ENCODE measurements around the gene IGF1R.

Gene IGF1R

GRCh38 chr15:98909968-98910885 is 261.9 kb downstream of the IGF1R start:
- no peak for DNase-seq (ENCODE audit: low spot score)

GRCh38 chr15:98914626-98915025 is 266.3 kb downstream of the IGF1R start:
- no peak for DNase-seq (ENCODE audit: low spot score)

DNA sequence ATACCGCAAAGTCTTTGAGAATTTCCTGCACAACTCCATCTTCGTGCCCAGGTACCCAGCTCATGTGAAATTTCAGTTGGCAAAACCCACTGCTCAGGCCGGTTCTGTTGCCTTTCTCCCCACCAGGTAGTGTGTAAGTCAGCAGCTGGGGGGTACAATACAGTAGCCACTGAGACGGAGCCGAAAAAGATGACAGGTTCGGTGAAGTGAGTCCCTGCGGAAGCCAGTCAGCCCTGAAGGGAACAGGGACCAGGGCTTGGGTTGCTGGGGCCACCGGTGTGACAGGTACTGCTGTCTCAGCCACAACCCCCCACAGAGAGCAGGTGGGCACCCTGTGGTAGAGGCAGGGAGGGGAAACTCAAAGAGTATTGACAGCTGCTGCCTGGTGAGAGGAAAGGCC is 268.5 kb downstream of the IGF1R start:
- no peak for DNase-seq (ENCODE audit: low spot score)

GRCh38 chr15:98917417-98917816 is 269.1 kb downstream of the IGF1R start:
- DNase-seq (ENCODE audit: low spot score) = no peak

DNA sequence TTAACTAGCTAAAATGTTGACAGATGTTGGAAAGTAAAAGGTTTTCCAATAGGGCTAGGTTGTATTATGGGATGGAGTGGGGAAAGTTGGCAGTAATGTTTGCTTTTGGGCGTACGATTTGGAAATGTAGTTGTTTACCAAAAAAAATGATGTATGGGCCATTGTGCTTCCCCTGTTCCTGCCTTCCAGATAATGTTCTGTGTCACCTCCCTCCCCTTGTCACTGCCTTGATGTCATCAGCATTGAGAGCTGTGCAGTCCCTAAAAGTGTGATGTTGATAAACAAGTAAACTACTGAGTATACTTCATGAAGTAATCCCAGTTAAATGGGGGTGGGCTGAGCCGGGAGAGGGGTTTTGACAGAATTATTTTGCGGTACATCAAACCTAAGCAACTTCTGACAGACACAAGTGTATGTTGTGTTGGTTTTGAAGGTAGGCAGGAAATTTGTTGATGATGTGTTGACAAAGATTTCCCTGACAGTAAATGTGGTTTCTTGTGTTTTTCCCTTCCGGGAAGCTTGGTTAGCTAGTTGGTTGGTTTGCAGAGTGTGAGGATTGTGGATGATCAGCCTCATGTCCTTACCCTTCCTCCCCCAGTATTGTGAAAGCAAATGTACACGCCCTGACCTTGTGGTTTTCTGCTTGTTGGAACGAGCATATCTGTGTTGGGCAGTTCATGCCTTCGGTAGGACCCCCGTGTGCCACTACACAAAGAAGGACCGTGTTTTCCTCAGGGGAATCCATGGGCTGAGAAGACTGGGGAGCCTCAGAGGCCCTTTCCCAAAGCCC is 271.9 kb downstream of the IGF1R start:
- no peak for DNase-seq (ENCODE audit: low spot score)

DNA sequence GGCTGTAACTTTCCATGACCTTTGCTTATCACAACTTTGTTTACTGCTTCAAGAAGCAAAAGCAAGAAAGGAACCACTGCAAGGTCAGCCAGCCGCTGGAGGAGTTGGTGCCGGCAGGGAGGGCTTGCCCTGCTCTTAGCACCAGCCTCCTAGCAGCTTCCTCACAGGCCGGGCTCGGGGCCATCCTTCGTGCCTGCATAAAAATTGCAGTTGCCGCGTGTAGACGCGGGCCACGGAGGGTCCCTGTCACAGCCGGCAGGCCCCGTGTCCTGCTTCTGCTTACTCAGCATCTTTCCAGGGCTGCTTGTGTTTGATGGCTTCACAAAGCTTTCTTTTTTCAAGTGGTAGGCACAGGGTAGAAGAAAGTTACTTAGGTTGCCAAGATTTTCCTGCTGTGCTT is 274.8 kb downstream of the IGF1R start:
- no peak for DNase-seq (ENCODE audit: low spot score)

DNA sequence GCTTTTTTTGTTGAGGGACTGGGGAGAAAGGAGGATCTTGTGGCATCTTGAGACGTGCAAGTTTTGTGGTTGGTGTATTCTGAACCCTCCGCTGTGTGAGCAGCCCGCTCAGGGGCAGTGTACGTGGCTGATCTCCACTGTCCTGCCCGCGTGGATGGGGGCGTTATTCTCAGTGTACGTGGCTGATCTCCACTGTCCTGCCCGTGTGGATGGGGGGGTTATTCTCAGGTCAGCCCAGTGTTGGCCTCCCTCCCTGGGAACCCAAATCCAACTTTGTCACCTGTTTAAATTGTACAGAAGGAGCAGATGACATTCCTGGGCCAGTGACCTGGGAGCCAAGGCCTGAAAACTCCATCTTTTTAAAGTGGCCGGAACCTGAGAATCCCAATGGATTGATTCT is 275.2 kb downstream of the IGF1R start:
- no peak for DNase-seq (ENCODE audit: low spot score)

DNA sequence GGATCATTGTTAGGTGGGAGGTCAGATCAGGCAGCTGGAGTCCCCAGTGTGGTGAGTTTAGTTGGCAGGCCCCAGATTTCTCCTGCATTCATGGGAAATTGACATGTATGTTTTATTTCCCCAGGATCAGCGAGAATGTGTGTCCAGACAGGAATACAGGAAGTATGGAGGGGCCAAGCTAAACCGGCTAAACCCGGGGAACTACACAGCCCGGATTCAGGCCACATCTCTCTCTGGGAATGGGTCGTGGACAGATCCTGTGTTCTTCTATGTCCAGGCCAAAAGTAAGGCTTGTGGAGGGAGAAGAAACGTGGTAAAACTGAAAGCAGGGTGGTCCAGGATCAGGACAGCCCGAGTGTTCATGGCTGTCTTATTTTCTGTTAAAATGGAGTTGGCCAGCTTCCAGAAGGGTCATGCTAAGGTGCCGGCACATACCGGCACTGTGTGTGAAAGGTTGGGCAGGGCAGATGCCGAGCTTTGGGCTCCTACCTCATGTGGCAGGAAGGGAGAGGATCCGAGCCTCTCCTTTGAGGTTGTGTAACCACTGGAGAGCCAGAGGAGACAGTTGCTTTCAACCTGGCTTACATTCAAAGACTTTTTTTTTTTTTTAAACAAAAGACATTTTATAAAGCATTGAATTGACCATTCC is 276.2 kb downstream of the IGF1R start:
- no peak for DNase-seq (ENCODE audit: low spot score)

DNA sequence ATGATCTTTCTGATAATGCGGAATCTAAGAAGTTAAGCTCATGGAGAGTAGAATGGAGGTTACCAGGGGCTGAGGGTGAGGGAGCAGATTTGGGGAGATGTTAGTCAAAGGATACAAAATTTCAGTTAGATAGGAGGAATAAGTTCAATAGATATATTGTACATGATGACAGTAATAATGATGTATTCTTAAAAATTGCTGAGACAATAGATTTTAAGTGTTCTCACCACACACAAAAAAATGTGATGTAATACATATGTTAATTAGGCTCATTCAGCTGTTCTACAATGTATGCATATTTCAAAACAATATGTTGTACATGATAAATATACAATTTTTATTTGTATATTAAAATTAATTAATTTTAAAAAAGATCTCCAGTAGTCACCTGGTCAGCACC is 277.9 kb downstream of the IGF1R start:
- no peak for DNase-seq (ENCODE audit: low spot score)

- no peak for DNase-seq (ENCODE audit: low spot score)
Measured at GRCh38 chr15:98927022-98927421, 278.7 kb downstream of the IGF1R start.

- no peak for DNase-seq (ENCODE audit: low spot score)
Measured at GRCh38 chr15:98927996-98928395, 279.7 kb downstream of the IGF1R start.

DNA sequence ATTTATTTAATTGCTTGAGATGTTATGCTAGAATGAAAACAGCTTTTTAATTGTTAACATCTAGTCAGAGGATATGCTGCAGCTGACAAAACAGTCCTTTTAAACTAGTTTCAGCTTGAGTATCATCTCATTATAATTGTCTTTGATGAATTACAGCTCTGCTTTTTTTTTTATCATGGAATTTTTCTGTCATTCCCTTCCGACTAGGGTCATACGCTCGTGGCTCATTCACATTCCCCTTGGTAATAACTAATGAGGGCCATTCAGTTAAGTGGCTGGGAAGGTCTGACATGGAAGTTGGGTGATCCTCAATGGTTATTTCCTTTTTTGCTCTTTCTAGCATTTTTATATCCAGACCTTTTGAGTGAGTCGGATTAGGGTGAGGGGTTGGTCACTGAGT is 282.2 kb downstream of the IGF1R start:
- no peak for DNase-seq (ENCODE audit: low spot score)

GRCh38 chr15:98931004-98931403 is 282.7 kb downstream of the IGF1R start:
- DNase-seq (ENCODE audit: low spot score) = no peak

DNA sequence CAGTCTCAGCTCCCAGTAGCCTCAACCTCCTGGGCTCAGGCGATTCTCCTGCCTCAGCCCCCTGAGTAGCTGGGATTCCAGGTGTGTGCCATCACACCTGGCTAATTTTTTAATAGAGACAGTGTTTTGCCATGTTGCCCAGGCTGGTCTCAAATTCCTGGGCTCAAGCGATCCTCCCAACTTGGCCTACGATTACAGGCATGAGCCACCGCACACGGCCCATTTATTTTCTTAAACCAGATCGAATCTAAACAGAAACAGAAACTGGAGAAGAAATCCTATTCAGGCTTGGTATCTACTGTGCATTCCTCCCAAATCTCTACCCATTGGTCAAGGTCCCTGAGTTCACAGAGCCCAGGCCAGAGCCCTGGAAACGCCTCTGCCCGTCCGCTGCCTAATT is 285.1 kb downstream of the IGF1R start:
- DNase-seq (ENCODE audit: low spot score) = no peak

- DNase-seq (ENCODE audit: low spot score) = no peak
Measured at GRCh38 chr15:98935736-98936135, 287.4 kb downstream of the IGF1R start.

GRCh38 chr15:98937413-98938104 is 289.2 kb downstream of the IGF1R start:
- DNase-seq (ENCODE audit: low spot score) = no peak

- DNase-seq (ENCODE audit: low spot score) = no peak
Measured at GRCh38 chr15:98938105-98938417, 289.7 kb downstream of the IGF1R start.

DNA sequence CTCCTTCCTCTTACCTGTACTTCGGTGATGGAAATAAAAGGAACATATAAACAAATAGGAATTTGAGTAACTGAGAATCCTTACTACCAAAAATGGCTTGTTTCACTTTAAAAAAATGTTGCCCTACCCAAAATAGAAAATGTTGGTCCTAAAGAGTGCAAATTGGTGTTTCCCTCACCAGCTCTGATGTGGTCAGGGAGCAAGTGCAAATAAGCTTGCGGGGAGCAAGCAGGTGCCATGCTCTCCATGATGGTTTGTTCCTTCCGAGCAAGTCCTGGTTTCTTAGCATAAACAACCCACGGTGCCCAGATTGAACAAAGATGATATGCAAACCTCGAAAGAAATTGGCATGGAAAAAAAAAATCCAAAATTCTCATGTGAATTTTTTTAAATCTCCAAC is 290.5 kb downstream of the IGF1R start:
- no peak for DNase-seq (ENCODE audit: low spot score)

DNA sequence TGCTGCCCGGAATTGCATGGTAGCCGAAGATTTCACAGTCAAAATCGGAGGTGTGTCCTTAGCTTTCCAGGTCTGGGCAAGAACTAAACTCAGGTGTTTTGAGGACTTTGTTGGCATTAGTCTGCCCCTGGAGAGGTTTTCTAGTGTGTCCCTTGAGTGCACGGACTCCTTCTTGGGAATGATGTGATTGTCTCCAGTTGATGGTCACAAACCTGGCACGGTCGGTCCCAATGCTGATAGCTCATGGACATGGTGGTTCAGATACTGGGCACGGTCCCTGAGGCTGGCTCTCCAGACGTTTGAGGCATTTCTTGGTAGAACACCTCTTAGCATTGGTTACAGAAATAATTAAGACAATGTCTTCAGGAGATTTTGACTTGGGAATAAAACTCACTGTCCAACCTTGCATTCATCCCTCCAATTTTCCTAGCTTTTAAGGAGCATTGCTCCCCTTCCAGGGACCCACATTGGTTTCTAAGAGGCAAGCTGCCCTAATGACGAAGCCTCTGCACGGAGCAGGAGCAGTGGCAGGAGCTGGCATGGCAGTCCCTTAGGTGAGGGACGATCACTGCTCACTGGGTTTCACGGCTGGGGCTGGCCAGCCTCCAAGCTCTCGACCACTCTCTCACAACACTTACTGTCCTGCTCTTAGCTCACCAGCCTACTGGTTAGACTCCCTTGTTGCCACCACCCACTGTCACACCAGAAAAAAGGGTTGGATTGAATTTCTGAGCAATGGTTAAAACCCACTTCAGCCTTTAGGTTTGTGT is 291.2 kb downstream of the IGF1R start:
- no peak for DNase-seq (ENCODE audit: low spot score)

DNA sequence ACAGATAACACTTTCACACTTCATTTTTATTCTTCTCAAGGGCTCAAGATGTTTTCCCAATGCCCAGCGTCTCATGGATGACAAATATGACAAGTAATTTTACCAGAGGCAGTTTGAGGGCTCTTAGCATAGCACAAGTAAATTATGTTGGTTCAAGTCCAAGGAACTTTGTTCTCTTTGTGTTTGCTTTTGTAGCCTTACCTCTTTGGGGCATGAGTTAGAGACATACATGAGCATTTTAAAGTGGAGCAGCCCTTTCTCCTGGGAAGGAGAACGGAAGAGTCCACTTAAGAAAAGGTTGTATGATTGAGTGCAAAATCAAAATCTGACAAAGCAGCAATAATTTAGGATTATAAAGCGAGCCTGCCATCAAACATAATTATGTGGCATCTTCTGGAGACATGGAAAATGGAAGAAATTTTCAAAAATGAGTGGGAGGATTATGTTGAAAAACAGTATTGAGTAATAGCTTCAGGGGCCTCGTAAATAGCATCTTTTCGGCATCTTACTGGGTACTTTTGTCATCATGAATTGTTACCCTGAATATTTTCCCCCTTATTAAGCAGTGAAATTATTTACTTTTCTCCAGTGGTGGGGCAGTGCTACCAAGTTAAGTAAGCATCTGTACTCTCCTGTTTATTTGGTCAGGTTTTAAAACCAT is 293.4 kb downstream of the IGF1R start:
- no peak for DNase-seq (ENCODE audit: low spot score)

- DNase-seq (ENCODE audit: low spot score) = no peak
Measured at GRCh38 chr15:98942431-98942830, 294.1 kb downstream of the IGF1R start.
